Adrenal gland (tissue), 5 donors: ENCODE results near the gene TRIOBP.

Experiments used
- CTCF ChIP-seq, 6 experiments: fragments of 450-650 bp in 4 of 6; fragments of 200-600 bp in 2 of 6; sonication (generic) in 1 of 6; IDR thresholded peaks; 1 replicate in 5 of 6; 2 replicates in 1 of 6; pipeline versions ENCODE4 v1.5.1 to v1.8.0; 2016 to 2021; ENCODE audit warnings: antibody characterized with exemption in 6 of 6, mild to moderate bottlenecking in 2 of 6, moderate library complexity in 1 of 6
- POLR2A ChIP-seq, 2 donors: fragments of 450-650 bp; IDR thresholded peaks; one replicate each; pipeline ENCODE4 v1.6.1; 2017; ENCODE audit warnings: antibody characterized with exemption in 2 of 2, mild to moderate bottlenecking in 2 of 2, moderate library complexity in 1 of 2
- donor health status: DM: no; HTN: no; CAD: no.

GRCh38 chr22:37823134-37823985 lies 126.5 kb downstream of the TRIOBP start, which contains the start of gene GALR3:
- TF ChIP-seq CTCF (IDR thresholded peaks at IDR 0.05): no peak
- no peak for TF ChIP-seq POLR2A (IDR thresholded peaks at IDR 0.05)
